CD4-positive, alpha-beta T cell treated with Interleukin-15 for 4 hours (primary cell): Measurements from ENCODE around the gene CEP170.
"Not testable (repeated sequence)": the region's sequence is repeated elsewhere in the genome, so short reads cannot be mapped to it uniquely, and the experiment has no call there.

ENCODE experiments used
- DNase-seq: peaks from one replicate; pipeline ENCODE4 v3.0.0-alpha.2; 2020; ENCODE audit warnings: low spot score

Gene CEP170

DNA sequence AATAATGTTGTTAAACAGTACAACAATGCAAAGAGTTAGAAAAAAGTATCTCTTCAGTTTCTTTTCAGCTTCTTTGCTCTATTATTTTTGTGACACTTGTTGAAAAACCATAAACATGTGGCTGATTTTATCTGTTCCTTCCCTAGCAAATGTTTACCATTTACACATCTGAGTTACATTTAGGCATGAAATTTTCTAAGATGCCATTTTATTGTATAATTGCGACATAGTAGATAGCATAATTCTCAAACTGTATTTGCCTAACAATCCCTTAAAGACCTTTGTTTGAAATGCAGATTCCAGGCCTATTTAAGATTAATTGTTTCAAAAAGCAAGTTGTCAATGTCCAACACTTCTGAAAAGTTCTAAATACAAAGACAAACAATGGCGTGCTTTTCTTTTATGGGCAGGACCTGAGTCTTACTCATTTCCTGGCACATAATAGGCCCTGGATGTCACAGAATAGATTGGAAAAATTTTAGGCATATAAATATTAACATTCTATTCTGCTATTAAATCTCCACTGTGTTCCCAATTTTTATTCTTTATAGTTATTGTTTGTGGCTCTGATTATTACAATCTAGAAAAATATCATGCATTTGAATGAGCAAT, 81.2 kb downstream of the CEP170 start:
- DNase-seq = not testable (repeated sequence)

DNA sequence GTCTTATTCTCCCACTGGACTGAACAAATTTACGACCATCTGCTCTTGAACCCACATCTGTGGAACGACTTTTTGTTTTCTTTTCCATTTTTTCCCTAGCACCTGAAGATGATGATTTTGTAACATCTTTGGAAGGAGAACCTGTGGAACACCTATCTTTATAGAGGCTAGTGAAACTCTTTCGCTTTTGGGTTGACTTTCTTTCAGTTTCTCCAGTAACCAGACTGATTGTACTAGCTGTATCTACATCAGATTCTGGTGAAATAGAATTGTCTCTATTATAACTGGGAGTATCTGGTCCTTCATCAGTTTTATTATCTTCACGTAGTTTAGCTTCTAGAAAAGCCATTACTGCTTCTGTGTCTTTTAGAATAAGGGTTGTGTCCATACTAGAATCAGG, 90.2 kb downstream of the CEP170 start:
- not testable (repeated sequence) for DNase-seq

DNA sequence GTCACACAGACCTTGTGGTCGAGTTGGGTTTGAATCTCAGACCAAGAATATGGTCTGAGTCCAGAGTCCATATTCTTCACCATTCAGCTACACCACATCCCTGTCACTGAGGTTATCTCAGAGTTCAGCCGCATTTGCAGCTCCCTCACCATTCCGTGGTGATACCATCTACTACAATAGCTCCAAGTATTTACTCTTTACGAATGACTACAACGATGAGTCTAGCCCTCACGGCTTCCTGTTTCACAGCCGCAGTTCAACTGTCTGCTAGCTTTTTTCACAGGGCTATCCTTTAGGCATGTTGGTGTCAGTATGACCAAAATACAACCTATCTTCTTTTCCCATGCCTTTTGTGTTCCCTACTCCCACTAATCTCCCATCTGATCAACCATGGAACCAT, 104.2 kb downstream of the CEP170 start:
- DNase-seq = not testable (repeated sequence)

DNA sequence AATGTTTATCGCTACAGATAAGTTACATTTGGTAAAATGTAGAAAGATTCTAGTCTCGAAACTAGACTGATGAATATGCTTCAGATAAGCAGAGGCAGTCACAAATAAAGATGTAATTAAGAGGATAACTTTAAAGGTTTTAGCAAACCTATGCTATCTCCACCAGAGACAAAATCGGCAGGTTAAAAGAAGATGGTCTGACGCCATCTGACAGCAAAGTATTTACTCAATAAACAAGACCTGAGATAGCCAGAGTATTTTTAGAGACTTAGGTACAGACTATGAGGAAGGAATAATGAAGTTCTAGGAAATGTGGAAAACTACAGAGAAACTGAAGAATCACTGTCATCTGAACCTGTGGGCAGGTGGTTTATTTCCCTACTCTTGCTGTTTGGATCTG, 106.0 kb downstream of the CEP170 start:
- DNase-seq = not testable (repeated sequence)

DNA sequence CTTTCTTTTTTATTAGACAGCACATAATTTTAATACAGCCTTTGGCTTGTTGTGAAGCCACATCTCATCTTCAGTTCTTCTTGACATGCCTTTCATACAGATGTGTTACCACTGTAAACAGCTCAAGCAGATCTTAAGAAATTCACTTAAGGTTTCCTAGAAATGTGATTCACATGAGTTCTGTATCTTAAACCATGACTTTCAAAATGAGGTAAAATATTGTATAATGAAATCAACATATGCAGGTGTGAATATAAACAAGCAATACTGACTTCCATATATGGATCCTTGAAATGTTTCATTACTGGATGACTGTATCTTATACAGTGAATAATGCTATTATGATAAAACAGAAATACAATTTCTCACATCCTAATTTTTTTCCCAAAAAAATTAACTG, 107.7 kb downstream of the CEP170 start:
- DNase-seq = not testable (repeated sequence)

DNA sequence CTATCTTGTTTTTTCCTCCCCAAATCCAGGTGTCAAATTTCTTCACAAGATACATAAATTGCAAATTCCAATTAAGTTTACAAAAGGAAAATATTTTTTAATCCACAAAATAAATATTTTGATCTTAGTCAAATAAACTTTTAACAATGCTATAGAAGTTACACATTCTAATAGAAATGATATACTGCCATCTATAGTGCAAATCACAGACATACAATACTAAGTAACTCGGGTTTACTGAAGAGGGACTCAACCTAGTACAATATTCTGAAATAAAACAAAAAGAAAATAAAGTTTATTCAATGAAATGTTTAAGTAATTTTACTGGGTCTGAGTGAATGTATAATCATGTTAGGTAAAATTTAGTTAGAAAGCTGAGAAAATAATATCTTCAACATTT, 114.6 kb downstream of the CEP170 start:
- not testable (repeated sequence) for DNase-seq

DNA sequence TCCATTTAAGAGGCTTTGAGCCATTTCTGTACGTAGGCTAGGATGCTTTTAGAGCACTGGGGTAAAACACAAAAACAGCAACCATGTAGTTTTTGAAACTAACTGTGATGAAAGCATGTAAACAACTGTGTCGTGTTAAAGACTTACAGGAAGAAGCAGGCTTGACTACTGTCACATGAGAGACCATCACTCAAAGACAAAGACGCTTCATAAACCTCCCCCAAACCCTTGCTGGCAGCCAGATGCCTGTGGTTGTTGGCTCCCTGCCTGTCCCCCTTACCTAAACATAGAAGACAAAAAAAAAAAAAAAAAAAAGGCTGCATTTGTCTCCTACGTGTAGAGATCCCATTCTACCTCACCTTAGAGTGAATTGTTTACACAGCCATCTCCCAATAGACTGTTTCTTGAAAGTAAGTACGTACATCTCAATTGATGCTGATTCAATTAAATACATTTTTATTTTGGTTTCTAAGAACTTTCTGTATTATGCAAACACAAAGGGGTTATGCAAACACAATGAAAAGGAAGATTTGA, 132.1 kb downstream of the CEP170 start:
- DNase-seq = not testable (repeated sequence)

DNA sequence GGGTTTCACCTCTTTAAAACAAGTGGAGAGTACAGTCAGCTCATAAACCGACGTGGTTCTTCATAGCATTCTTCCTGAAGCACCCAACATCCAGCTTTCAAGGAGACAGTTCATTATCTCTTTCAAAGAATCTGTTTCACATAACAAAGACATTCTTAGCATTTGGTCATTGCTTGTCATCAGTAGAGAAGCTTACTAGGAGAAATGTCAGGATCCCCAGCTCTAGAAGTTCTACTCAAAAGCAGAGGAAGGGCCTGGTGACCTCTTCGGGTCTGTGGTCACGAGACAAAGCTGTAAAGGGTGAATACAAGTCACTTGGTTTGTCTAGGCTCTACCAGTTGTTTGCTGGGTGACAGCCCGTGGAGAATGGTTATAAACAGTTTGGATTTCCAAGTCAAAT, 133.1 kb downstream of the CEP170 start:
- not testable (repeated sequence) for DNase-seq

DNA sequence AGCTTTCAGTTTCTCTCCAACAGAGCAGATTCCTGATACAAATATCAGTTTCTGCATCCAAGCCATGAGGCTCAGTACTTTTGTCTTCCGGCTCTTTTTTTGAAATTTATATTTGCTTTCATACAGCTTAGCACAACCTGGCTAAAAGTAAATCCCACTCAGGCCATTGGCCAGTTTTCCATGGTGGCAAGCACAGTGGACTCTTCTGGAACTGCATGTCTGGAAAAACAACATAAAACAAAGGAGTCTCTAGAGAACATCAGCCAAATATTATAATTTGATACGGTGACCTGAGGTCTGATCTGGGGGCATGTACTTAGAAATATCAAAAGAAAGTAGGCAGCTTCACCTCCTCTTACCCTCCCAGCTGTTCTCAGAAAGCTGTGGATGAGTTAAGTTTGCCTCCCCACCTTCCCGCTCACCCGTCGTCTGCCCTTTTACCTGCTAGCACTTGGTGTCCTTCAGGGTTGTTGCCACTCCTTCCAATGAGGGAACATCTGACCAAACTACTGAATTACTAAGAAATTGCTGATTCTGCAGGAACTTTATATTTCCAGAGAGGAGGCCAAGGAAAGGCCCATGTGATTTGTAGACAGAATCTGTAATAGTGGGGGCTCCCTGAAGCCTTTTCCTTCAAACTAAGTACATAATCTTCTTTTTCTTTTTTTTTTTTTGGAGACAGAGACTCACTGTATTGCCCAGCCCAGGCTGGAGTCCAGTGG, 136.3 kb downstream of the CEP170 start:
- not testable (repeated sequence) for DNase-seq

DNA sequence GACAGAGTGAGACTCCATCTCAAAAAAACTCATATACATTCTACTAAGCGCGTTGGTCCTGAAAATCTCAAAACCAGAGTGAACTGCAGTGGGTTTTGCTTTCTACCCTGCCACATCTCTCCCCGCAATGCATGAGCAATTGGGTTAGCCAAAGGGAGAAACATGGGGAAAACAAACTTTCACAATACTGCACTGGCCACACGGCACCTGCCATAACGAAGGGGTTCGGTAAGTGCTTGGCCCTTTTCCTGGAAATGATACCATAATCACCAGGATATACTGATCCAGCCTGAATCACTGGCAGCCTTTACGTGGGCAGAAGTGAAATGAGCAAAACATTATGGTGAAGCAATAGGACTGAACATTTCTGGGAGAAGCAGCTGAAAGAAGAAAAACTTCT, 138.9 kb downstream of the CEP170 start:
- not testable (repeated sequence) for DNase-seq

DNA sequence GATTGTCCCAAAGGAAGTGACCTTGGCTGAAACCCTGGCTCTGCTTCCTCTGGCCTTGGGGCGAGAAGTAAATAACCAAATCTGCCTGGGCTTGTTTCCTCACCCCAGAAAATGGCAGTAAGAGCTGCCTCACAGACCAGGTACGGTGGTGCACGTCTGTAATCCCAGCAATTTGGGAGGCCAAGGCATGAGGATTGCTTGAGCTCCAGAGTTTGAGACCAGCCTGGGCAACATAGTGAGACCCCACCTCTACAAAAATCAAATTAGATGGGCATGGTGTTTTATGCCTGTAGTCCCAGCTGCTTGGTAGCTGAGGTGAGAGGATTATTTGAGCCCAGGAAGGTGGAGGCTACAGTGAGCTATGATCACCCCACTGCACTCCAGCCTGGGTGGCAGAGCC, 140.3 kb downstream of the CEP170 start:
- DNase-seq = not testable (repeated sequence)

DNA sequence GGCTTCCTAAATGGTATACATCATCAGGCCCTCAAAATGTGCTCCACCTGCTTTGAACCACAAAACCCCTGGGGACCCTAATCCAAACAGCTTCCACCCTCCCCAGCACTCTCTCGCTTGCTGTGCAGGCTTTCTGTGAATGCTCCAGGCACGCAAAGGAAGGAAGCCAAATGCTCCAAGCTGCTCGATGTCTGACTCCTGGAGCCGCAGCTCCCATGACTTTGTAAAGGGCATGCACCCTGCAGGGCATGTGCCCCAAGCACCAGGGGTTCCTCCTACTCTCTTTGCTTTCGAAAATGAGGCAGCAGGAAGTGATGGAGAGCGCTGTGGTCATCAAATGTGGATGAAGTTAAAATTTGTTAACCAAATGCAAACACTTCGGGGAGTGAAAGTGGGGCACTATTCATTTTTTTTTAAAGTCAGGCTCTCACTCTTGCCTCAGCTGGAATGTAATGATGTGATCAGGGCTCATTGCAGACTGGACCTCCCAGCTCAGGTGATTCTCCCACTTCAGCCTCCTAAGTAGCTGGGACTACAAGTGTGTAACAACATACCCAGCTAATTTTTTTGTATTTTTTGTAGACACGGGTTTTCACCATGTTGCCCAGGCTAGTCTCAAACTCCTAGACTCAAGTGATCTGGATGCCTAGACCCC, 140.9 kb downstream of the CEP170 start:
- not testable (repeated sequence) for DNase-seq

DNA sequence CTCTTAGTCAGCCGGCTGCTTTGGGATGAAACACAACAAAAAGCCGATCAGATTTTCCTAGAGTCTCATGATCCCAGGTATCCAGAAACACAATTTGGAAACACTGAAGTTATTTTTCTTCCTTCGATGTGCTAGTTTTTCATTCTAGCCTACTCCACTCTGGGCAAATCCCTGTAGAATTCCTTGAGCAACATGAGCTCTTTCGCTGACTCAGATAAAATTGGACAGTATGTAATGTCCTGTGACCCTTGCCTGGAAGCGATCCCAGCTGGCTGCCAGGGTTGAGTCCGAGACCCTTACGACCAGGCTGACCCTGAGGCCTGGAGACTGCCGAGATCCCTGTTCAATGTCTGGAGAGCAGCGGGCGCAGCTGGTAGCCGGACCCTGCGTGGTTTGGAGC, 147.9 kb downstream of the CEP170 start:
- DNase-seq = not testable (repeated sequence)

DNA sequence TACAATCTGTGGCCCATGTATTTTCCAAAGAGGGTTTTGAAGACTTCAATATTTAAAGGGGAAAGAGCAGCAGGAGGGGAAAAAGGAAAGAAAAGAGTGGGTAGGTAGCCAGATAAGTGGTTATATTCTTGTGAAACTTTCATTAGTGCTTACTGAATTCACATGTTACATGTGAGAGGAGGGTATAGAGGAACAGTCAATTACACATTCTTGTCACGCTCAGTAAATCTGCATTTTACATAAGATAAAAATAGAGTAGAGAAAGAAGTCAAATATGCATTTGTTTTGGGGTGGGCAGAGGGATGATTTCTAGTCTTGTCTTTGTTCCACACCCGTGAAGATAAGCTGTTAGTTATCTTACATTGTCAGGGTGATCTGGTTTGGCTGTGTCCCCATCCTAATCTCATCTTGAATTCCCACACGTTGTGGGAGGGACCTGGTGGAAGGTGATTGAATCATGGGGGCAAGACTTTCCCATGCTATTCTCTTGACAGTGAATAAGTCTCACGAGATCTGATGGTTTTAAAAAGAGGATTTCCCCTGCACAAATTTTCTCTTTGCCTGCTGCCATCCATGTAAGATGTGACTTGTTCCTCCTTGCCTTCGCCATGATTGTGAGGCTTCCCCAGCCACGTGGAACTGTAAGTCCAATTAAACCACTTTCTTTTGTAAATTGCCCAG, 149.3 kb downstream of the CEP170 start:
- not testable (repeated sequence) for DNase-seq

DNA sequence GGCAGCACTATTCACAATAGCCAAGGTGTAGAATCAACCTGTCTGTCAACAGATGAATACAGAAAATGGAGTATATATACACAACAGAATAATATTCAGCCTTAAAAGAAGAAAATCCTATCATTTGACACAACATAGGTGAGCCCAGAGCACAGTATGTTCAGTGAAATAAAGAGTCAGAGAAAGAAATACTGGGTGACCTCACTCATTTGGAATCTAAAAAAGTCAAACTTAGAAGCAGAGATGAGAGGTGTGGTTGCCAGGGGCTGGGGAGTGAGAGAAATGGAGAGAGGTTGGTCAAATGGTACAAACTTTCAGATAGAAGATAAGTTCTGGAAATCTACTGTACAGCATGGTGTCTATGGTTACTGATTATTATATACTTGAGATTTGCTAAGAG, 150.0 kb downstream of the CEP170 start:
- not testable (repeated sequence) for DNase-seq

DNA sequence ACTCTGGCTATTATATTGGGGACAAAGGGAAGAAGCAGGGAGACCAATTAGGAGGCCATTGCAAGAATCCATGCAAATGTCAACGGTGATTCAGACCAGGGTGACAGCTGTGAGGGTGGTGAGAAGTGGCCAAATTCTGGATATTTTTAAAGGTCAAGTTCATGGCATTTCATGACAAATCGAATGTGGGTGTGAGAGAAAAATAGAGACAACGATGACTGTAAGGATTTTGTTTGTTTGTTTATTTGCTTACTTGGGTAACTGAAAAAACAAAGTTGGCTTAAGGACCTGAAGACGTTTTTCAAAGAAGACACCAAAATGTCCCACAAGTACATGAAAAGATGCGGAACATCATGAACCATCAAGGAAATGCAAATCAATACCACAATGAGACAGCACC, 150.6 kb downstream of the CEP170 start:
- not testable (repeated sequence) for DNase-seq

DNA sequence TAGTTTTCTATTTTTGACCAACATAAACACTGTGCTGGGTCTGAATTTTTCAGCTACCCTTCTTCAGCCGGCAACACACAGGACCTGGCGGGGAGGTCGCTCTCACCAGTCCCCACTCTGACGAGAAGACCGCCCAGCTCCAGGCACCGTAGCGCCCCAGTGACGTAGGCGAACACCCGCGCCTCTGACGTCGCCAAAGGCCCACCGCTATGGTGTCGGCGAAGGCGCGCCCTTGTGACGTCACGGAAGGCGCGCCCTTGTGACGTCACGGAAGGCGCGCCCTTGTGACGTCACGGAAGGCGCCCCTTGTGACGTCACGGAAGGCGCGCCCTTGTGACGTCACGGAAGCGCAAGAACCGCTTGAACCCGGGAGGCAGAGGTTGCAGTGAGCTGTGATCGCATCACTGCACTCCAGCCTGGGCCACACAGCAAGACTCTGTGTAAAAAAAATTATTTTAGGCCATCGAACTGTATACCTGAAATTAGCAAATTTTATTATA, 153.5 kb downstream of the CEP170 start:
- peak; percentile 62 for DNase-seq

DNA sequence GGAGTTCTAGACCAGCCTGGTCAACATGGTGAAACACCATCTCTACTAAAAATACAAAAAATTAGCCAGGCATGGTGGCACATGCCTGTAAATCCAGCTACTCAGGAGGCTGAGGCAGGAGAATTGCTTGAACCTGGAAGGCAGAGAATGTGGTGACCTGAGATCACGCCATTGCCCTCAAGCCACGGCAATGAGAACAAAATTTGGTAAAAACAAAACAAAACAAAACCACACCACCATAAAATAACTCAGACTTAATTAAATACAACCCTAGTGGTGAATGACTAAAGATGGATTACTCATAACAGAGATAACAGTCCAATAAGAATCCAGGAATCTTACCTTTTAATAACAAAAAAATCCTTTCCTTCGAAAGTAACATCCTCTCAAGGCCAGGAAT, 167.7 kb downstream of the CEP170 start:
- not testable (repeated sequence) for DNase-seq
